Epithelial cell of proximal tubule (primary cell): Measurements from ENCODE around the gene PRR32. TPM values are rescaled to one million over a fixed set of nuclear protein-coding genes. Genes with fewer than 3 reads are reported as not detected.
"Not testable (repeated sequence)": the region's sequence is repeated elsewhere in the genome, so short reads cannot be mapped to it uniquely, and the experiment has no call there.

Experiments used
- DNase-seq: peaks from one replicate; pipeline ENCODE4 v3.0.0-alpha.2; 2011; ENCODE audit warnings: low read depth
- H3K4me3 ChIP-seq: 2 replicates; pipeline ENCODE4 v1.5.1; 2011; ENCODE audit warnings: low read depth, mild to moderate bottlenecking, low read length
- total RNA-seq: library from RNA; depleted of rRNA; stranded (reverse); fragments of >200 nt; gene quantifications from 2 replicates; pipeline ENCODE4 v1.2.3, GENCODE V29; 2015
- TF ChIP-seq, protein P1 (sequence below): conservative IDR thresholded peaks from 2 replicates; pipeline ENCODE4 v1.5.1; 2012; ENCODE audit warnings: low read depth, mild to moderate bottlenecking, low read length

The PRR32 gene, protein sequence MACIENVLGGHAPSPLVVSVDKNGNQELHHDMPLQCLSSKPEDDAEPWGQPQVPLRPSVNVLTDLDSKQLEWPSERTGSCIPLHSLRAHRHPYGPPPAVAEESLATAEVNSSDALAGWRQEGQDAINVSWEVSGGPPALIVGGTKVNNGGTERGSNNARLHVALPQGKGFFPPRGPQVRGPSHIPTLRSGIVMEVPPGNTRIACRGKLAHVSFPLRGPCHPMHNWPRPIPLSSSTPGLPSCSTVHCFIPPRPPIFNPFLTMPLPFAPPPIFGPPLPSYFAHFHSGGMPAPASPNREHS
- not detected in 2 replicates for total RNA-seq

DNA sequence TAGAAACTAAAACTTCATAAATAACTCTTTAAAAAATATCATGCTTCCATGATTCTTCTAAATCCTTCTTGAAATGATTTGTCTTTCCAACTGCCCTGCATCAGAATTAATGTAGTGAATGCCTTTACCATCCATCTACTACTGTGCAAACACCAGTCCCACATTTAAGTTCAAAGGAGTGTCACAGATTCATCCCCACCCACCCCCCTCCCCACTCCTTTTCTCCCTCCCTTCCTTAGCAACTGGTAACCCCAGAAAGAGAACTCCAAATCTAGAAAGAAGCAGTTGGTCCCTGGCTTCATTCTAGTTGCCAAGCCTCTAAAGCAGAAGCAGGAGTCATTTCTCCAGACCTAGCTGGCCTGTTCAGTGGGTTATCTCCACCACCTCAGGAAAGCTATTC, at the start of gene PRR32:
PRR32 (plus strand) TSS at position 301 of the 400 bp plus-strand sequence. CDS start 115 bp downstream, outside the sequence.
- no peak for DNase-seq
- TF ChIP-seq, protein P1, sequence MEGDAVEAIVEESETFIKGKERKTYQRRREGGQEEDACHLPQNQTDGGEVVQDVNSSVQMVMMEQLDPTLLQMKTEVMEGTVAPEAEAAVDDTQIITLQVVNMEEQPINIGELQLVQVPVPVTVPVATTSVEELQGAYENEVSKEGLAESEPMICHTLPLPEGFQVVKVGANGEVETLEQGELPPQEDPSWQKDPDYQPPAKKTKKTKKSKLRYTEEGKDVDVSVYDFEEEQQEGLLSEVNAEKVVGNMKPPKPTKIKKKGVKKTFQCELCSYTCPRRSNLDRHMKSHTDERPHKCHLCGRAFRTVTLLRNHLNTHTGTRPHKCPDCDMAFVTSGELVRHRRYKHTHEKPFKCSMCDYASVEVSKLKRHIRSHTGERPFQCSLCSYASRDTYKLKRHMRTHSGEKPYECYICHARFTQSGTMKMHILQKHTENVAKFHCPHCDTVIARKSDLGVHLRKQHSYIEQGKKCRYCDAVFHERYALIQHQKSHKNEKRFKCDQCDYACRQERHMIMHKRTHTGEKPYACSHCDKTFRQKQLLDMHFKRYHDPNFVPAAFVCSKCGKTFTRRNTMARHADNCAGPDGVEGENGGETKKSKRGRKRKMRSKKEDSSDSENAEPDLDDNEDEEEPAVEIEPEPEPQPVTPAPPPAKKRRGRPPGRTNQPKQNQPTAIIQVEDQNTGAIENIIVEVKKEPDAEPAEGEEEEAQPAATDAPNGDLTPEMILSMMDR, result no peak
- H3K4me3 ChIP-seq, result no peak within 1 kb of the TSS

DNA sequence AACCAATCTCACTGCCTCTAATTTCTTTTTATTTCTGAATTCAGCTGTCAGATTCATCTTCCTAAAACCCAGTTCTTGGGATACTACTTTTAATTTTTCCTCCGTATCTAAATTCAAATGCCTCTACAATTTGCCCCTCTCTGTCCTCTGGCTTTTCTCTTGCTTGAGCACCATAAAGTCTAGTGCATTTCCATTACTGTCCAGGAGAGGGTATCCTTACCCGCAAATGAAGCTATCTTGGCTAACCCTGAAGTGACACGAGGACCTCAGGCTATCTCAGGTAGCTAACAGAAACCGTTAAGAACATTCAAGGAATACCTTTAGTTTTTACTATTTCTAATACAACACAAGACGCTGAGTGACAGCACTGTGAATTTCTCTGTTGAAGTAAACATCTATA, 49.4 kb upstream of the PRR32 start:
- no peak for DNase-seq
- TF ChIP-seq, protein P1, result peak; percentile 67
- H3K4me3 ChIP-seq, result no peak overlapping the region

DNA sequence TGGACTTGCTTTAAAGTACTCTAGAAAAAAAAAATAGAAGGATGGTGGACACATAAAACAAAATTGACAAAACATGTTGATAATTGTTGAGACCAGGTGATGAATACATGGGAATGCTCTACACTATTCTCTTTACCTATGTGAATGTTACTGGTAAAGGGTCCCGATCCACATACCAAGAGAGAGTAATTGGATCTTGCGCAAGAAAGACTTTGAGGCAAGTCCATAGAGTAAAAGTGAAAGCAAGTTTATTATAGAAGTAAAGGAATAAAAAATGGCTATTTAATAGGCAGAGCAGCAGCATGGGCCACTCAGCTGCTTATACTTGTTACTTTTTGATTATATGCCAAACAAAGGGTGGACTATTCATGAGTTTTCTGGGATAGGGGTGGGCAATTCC, 34.0 kb upstream of the PRR32 start:
- TF ChIP-seq, protein P1, result no peak
- no peak overlapping the region for H3K4me3 ChIP-seq
- no peak for DNase-seq

DNA sequence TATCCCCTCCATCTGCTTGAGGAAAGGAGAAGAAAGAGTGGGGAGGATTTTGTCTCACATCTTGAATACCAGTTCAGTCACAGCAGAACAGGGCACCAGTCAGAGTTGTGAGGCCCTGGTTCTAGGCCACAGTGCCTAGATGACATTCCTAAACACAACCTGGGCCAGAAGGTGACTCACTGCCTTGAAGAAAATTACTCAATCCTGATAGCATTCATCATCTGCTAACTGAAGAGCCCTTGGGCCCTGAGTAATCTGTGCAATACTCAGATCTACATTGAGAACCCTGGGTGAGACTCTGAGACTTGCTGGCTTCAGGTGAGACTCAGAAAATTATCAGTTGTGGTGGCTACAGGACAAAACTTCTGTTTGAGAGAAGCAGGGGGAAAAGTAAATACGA, 20.5 kb upstream of the PRR32 start:
- TF ChIP-seq, protein P1, result no peak
- no peak overlapping the region for H3K4me3 ChIP-seq
- DNase-seq, result peak; percentile 2

DNA sequence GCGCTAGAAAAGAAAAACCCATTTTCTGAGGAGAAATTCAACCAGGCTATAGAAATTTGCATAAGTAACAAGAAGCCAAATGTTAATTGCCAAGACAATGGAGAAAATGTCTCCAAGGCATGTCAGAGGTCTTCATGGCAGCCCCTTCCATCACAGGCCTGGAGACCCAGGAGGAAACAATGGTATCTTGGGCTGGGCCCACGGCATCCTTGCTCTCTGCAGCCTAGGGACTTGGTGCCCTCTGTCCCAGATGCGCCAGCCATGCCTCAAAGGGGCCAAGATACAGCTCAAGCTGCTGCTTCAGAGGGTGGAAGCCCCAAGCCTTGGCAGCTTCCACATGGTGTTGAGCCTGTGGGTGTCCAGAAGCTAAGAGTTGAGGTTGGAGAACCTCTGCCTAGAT, 12.7 kb upstream of the PRR32 start:
- not testable (repeated sequence) for H3K4me3 ChIP-seq, DNase-seq

DNA sequence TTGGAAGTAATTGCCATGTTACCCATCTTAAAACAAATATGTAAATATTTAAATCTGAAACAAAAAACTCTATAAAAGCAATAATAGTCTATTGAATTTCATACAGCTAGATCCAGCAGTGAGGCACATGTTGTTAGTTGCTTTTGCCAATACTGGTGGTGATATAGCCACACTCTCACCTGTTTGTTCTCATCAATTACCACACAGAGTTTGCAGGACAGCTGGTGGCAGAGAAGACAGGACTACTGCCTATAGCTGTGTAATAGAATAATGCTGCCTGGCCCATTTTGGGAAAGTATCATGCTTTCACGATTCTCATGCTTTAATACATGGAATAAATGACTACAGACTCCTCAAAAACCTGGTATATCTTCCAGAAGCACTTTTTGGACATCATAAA, 3.7 kb upstream of the PRR32 start:
- DNase-seq, result no peak
- TF ChIP-seq, protein P1, result no peak
- H3K4me3 ChIP-seq, result no peak overlapping the region

DNA sequence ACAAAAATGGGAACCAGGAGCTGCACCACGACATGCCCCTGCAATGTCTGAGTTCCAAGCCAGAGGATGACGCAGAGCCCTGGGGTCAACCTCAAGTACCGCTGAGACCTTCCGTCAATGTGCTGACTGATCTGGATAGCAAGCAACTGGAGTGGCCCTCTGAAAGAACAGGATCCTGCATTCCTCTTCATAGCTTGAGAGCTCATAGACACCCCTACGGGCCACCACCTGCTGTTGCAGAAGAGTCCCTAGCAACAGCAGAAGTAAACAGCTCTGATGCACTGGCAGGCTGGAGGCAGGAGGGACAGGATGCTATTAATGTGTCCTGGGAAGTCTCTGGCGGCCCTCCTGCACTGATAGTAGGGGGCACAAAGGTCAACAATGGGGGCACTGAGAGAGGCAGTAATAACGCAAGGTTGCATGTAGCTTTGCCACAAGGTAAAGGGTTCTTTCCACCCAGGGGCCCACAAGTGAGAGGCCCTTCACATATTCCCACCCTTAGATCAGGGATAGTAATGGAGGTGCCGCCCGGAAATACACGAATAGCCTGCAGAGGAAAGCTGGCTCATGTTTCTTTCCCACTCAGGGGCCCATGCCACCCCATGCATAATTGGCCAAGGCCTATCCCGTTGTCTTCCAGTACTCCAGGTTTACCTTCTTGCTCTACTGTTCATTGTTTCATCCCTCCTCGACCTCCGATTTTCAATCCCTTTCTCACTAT, 1.3 kb downstream of the PRR32 start:
- no peak for DNase-seq
- TF ChIP-seq, protein P1, result no peak
- no peak overlapping the region for H3K4me3 ChIP-seq
